NCI-H524 (cell line): ENCODE results near the gene RPL36.

ENCODE experiments used
- DNase-seq, 2 experiments: peaks; one replicate each; lab custom pipeline; 2025; lab: John Stamatoyannopoulos, UW

Gene RPL36

GRCh38 chr19:5690125-5690954, at the start of gene RPL36:
Gene RPL36 (plus strand): TSS chr19:5690295. CDS start chr19:5690508, 213 bp downstream.
- peak; percentile 95 to 97 for DNase-seq

GRCh38 chr19:5641171-5641570, 48.9 kb upstream of the RPL36 start:
- no peak for DNase-seq

GRCh38 chr19:5642204-5642603, 47.9 kb upstream of the RPL36 start:
- DNase-seq: no peak

- DNase-seq: no peak
These were observed 47.0 kb upstream of the RPL36 start for GRCh38 chr19:5643060-5643459.

GRCh38 chr19:5644037-5644436, 46.1 kb upstream of the RPL36 start:
- DNase-seq: no peak

- DNase-seq: no peak
These were observed 44.7 kb upstream of the RPL36 start for GRCh38 chr19:5645409-5645808.

GRCh38 chr19:5646703-5647102, 43.4 kb upstream of the RPL36 start:
- no peak for DNase-seq

GRCh38 chr19:5648464-5648863, 41.6 kb upstream of the RPL36 start:
- no peak for DNase-seq

- no peak for DNase-seq
These were observed 38.7 kb upstream of the RPL36 start for GRCh38 chr19:5651361-5651760.

GRCh38 chr19:5652261-5652660, 37.8 kb upstream of the RPL36 start:
- DNase-seq: no peak

- no peak for DNase-seq
These were observed 35.2 kb upstream of the RPL36 start for GRCh38 chr19:5654931-5655330.

GRCh38 chr19:5655412-5655811, 34.7 kb upstream of the RPL36 start:
- no peak for DNase-seq

- no peak for DNase-seq
These were observed 28.6 kb upstream of the RPL36 start for GRCh38 chr19:5661483-5661882.

- DNase-seq: no peak
These were observed 26.2 kb upstream of the RPL36 start for GRCh38 chr19:5663904-5664303.

GRCh38 chr19:5664515-5664914, 25.6 kb upstream of the RPL36 start:
- DNase-seq: no peak

GRCh38 chr19:5665781-5666513, 24.1 kb upstream of the RPL36 start:
- no peak for DNase-seq

GRCh38 chr19:5666921-5667610, 23.0 kb upstream of the RPL36 start:
- DNase-seq: no peak

- no peak for DNase-seq
These were observed 22.3 kb upstream of the RPL36 start for GRCh38 chr19:5667751-5668271.

- DNase-seq: no peak
These were observed 20.9 kb upstream of the RPL36 start for GRCh38 chr19:5669212-5669611.

GRCh38 chr19:5671600-5671999, 18.5 kb upstream of the RPL36 start:
- DNase-seq: no peak

- DNase-seq: no peak
These were observed 17.2 kb upstream of the RPL36 start for GRCh38 chr19:5672708-5673459.

GRCh38 chr19:5673752-5674151, 16.3 kb upstream of the RPL36 start:
- DNase-seq: no peak
